ENCODE measurements around the gene NDUFA5.
"Not testable (repeated sequence)": the region's sequence is repeated elsewhere in the genome, so short reads cannot be mapped to it uniquely, and the experiment has no call there.

Gene NDUFA5

GRCh38 chr7:123555484-123555883, 2.1 kb downstream of the NDUFA5 start:
- FAIRE-seq: no peak

- FAIRE-seq: no peak
Measured at GRCh38 chr7:123553159-123553558, 4.5 kb downstream of the NDUFA5 start.

GRCh38 chr7:123552641-123553040, 5.0 kb downstream of the NDUFA5 start:
- no peak for FAIRE-seq

GRCh38 chr7:123552134-123552533, 5.5 kb downstream of the NDUFA5 start:
- not testable (repeated sequence) for FAIRE-seq

GRCh38 chr7:123548406-123548805, 9.2 kb downstream of the NDUFA5 start:
- no peak for FAIRE-seq

GRCh38 chr7:123539871-123540270, 17.7 kb downstream of the NDUFA5 start:
- no peak for FAIRE-seq

- no peak for FAIRE-seq
Measured at GRCh38 chr7:123538897-123539296, 18.7 kb downstream of the NDUFA5 start.

GRCh38 chr7:123538189-123538714, 19.4 kb downstream of the NDUFA5 start:
- FAIRE-seq: no peak

- FAIRE-seq: peak; percentile 95
Measured at GRCh38 chr7:123537026-123537642, 20.5 kb downstream of the NDUFA5 start.

GRCh38 chr7:123535517-123535916, 22.1 kb downstream of the NDUFA5 start:
- FAIRE-seq: no peak

GRCh38 chr7:123534383-123535260, 23.0 kb downstream of the NDUFA5 start, which contains the start of gene IQUB:
Gene IQUB, minus strand, starts transcription at chr7:123534595. Its CDS starts 22,255 bp downstream, at chr7:123512340.
- FAIRE-seq: no peak

GRCh38 chr7:123533929-123534382, 23.7 kb downstream of the NDUFA5 start:
- FAIRE-seq: no peak

- FAIRE-seq: no peak
Measured at GRCh38 chr7:123533553-123533917, 24.1 kb downstream of the NDUFA5 start.

- not testable (repeated sequence) for FAIRE-seq
Measured at GRCh38 chr7:123532788-123533552, 24.6 kb downstream of the NDUFA5 start.

GRCh38 chr7:123532343-123532742, 25.3 kb downstream of the NDUFA5 start:
- peak; percentile 80 for FAIRE-seq

- not testable (repeated sequence) for FAIRE-seq
Measured at GRCh38 chr7:123530035-123530591, 27.5 kb downstream of the NDUFA5 start.

GRCh38 chr7:123528265-123528664, 29.4 kb downstream of the NDUFA5 start:
- FAIRE-seq: no peak

- FAIRE-seq: not testable (repeated sequence)
Measured at GRCh38 chr7:123527712-123528225, 29.8 kb downstream of the NDUFA5 start.

GRCh38 chr7:123526533-123526932, 31.1 kb downstream of the NDUFA5 start:
- FAIRE-seq: not testable (repeated sequence)

GRCh38 chr7:123522066-123522465, 35.6 kb downstream of the NDUFA5 start:
- no peak for FAIRE-seq

GRCh38 chr7:123505221-123505620, 52.4 kb downstream of the NDUFA5 start:
- FAIRE-seq: no peak

- FAIRE-seq: no peak
Measured at GRCh38 chr7:123502201-123502600, 55.4 kb downstream of the NDUFA5 start.

Measured in endometrium (tissue), 2 donors.